HepG2 (cell line): ENCODE measurements around the gene HMGCS2. TPM values are rescaled to one million over a fixed set of nuclear protein-coding genes. Genes with fewer than 3 reads are reported as not detected.

ENCODE experiments used
- CEBPG ChIP-seq: IDR thresholded peaks from 2 replicates; pipeline ENCODE4 v1.6.1; 2016
- FOXP1 ChIP-seq, 2 experiments: fragments of 450-650 bp in 1 of 2; IDR thresholded peaks; 2 replicates each; pipeline ENCODE4 v1.6.1; 2017 to 2018; ENCODE audit warnings: antibody characterized with exemption in 1 of 2
- HNF4G ChIP-seq, 2 experiments: sonication (generic) in 1 of 2; formaldehyde crosslinking in 1 of 2; IDR thresholded peaks; 2 replicates each; pipeline versions ENCODE4 v1.4.0 to v1.6.1; 2011 to 2020; ENCODE audit warnings: borderline replicate concordance in 2 of 2, low read depth in 2 of 2, mild to moderate bottlenecking in 2 of 2, low read length in 1 of 2, missing genetic modification reagents in 1 of 2, moderate library complexity in 1 of 2
- KDM6A ChIP-seq: IDR thresholded peaks from 2 replicates; pipeline ENCODE4 v1.6.1; 2016; ENCODE audit warnings: low read depth
- MEIS1 ChIP-seq: sonication (generic); formaldehyde crosslinking; IDR thresholded peaks from 2 replicates; pipeline ENCODE4 v1.9.0; 2021; ENCODE audit warnings: mild to moderate bottlenecking, missing genetic modification reagents, moderate library complexity, borderline replicate concordance
- SOX13 ChIP-seq, 3 experiments: fragments of 450-650 bp in 1 of 3; sonication (generic) in 1 of 3; formaldehyde crosslinking in 1 of 3; IDR thresholded peaks in 2 of 3; conservative IDR thresholded peaks in 1 of 3; 2 replicates each; pipeline versions ENCODE4 v1.5.0 to v1.6.1; 2016 to 2020; ENCODE audit warnings: antibody characterized with exemption in 1 of 3, mild to moderate bottlenecking in 1 of 3, missing compliant biosample characterization in 1 of 3, missing genetic modification reagents in 1 of 3, moderate library complexity in 1 of 3
- THAP11 ChIP-seq: IDR thresholded peaks from 2 replicates; pipeline ENCODE4 v1.6.1; 2016; ENCODE audit warnings: missing biosample characterization, missing genetic modification reagents
- ZFP36 ChIP-seq: fragments of 150-350 bp; IDR thresholded peaks from 2 replicates; pipeline ENCODE4 v1.6.1; 2018; ENCODE audit warnings: borderline replicate concordance, low read length, low read depth; ENCODE audit not compliant: partially characterized antibody
- ZNF709 ChIP-seq: sonication (generic); formaldehyde crosslinking; IDR thresholded peaks from 2 replicates; pipeline ENCODE4 v1.5.0; 2020; ENCODE audit warnings: mild to moderate bottlenecking, missing genetic modification reagents
- ZNF746 ChIP-seq: sonication (generic); formaldehyde crosslinking; IDR thresholded peaks from 2 replicates; pipeline ENCODE4 v1.8.0; 2022; ENCODE audit warnings: mild to moderate bottlenecking, missing genetic modification reagents
- polyA plus RNA-seq, 8 experiments: library from polyadenylated mRNA; depleted of rRNA in 3 of 8; stranded (reverse) in 7 of 8; unstranded in 1 of 8; fragments of >200 nt; fragmentation: Illumina TruSeq in 4 of 8; extraction: Trizol in 4 of 8; gene quantifications; 2 replicates each; pipeline versions ENCODE4 v1.2.1 to v1.2.3, GENCODE V29; 2011 to 2016; ENCODE audit warnings: low read depth in 4 of 8, missing spikeins in 1 of 8, mixed read lengths in 1 of 8; ENCODE audit not compliant: insufficient read depth in 1 of 8
- total RNA-seq, 5 experiments: library from RNA; depleted of rRNA; stranded (reverse); fragments of >200 nt; fragmentation: Illumina TruSeq; extraction: Trizol; gene quantifications; 2 replicates each; pipeline ENCODE4 v1.2.3, GENCODE V29; 2016; ENCODE audit warnings: low read depth in 1 of 5
- TF ChIP-seq, protein P1 (sequence below): IDR thresholded peaks from 2 replicates; pipeline ENCODE4 v1.4.0; 2020; ENCODE audit warnings: mild to moderate bottlenecking, missing genetic modification reagents
- TF ChIP-seq, protein P2 (sequence below): sonication (generic); formaldehyde crosslinking; IDR thresholded peaks from 2 replicates; pipeline ENCODE4 v1.4.0; 2020; ENCODE audit warnings: missing genetic modification reagents
- TF ChIP-seq, protein P3 (sequence below): sonication (generic); formaldehyde crosslinking; IDR thresholded peaks from 2 replicates; pipeline ENCODE4 v1.4.0; 2020; ENCODE audit warnings: mild to moderate bottlenecking, missing genetic modification reagents, borderline replicate concordance
- TF ChIP-seq, protein P4 (sequence below): sonication (generic); formaldehyde crosslinking; IDR thresholded peaks from 2 replicates; pipeline ENCODE4 v1.4.0; 2020; ENCODE audit warnings: mild to moderate bottlenecking, low read depth, missing genetic modification reagents
- TF ChIP-seq, protein P5 (sequence below): IDR thresholded peaks from 2 replicates; pipeline ENCODE4 v1.6.1; 2016; ENCODE audit warnings: mild to moderate bottlenecking

Gene HMGCS2
- total and polyA plus RNA-seq, 2 of the 13 experiments (the other 11 are each of a cell fraction or from before 2014, with no cell fraction given) = 0.44 to 1.5 TPM

DNA sequence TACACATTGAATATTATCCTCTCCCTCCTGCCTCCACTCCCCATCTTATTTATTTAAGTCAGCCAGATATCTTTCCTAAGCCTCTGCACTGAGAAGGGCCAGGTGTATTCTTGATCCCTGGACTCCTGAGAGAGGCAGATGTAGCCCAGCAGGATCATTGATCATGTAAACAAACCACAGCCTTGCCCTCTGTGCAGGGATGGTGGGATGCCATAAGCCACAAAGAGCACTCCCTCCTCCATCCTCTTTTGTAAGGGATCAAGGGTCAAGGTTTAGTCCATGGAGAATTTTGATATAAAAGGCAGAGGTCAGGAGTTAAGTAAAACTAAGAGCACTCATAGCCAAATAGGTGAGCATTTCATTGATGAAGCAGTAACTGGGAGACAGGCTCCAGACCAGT lies 39.7 kb downstream of the HMGCS2 start (continued):
- TF ChIP-seq, protein P1, sequence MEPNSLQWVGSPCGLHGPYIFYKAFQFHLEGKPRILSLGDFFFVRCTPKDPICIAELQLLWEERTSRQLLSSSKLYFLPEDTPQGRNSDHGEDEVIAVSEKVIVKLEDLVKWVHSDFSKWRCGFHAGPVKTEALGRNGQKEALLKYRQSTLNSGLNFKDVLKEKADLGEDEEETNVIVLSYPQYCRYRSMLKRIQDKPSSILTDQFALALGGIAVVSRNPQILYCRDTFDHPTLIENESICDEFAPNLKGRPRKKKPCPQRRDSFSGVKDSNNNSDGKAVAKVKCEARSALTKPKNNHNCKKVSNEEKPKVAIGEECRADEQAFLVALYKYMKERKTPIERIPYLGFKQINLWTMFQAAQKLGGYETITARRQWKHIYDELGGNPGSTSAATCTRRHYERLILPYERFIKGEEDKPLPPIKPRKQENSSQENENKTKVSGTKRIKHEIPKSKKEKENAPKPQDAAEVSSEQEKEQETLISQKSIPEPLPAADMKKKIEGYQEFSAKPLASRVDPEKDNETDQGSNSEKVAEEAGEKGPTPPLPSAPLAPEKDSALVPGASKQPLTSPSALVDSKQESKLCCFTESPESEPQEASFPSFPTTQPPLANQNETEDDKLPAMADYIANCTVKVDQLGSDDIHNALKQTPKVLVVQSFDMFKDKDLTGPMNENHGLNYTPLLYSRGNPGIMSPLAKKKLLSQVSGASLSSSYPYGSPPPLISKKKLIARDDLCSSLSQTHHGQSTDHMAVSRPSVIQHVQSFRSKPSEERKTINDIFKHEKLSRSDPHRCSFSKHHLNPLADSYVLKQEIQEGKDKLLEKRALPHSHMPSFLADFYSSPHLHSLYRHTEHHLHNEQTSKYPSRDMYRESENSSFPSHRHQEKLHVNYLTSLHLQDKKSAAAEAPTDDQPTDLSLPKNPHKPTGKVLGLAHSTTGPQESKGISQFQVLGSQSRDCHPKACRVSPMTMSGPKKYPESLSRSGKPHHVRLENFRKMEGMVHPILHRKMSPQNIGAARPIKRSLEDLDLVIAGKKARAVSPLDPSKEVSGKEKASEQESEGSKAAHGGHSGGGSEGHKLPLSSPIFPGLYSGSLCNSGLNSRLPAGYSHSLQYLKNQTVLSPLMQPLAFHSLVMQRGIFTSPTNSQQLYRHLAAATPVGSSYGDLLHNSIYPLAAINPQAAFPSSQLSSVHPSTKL (CRISPR knock-in tag) = peak; percentile 89
- TF ChIP-seq, protein P2, sequence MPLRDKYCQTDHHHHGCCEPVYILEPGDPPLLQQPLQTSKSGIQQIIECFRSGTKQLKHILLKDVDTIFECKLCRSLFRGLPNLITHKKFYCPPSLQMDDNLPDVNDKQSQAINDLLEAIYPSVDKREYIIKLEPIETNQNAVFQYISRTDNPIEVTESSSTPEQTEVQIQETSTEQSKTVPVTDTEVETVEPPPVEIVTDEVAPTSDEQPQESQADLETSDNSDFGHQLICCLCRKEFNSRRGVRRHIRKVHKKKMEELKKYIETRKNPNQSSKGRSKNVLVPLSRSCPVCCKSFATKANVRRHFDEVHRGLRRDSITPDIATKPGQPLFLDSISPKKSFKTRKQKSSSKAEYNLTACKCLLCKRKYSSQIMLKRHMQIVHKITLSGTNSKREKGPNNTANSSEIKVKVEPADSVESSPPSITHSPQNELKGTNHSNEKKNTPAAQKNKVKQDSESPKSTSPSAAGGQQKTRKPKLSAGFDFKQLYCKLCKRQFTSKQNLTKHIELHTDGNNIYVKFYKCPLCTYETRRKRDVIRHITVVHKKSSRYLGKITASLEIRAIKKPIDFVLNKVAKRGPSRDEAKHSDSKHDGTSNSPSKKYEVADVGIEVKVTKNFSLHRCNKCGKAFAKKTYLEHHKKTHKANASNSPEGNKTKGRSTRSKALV (CRISPR knock-in tag) = no peak
- TF ChIP-seq SOX13 (IDR thresholded peaks at IDR 0.05) (no peak), SOX13 (CRISPR knock-in tag; conservative IDR thresholded peaks at IDR 0.05 in 1 of 2, IDR thresholded peaks at IDR 0.05 in 1 of 2) (peak in 1 of 2 experiments; percentile 59; a peak in 2 of 4 replicates), ZFP36 (no peak), ZNF709 (CRISPR knock-in tag) (0 out of 2 replicates have a peak, but pooled peaks have one; percentile 49), FOXP1 (IDR thresholded peaks at IDR 0.05) (no peak), FOXP1 (CRISPR knock-in tag; IDR thresholded peaks at IDR 0.05) (peak; percentile 77; the same call in 1 of the 2 replicates), CEBPG (CRISPR knock-in tag) (peak; percentile 44; the same call in 1 of the 2 replicates), THAP11 (CRISPR knock-in tag) (0 out of 2 replicates have a peak, but pooled peaks have one; percentile 26), MEIS1 (peak; percentile 49; the same call in 1 of the 2 replicates), KDM6A (peak; percentile 52; the same call in 1 of the 2 replicates), HNF4G (IDR thresholded peaks at IDR 0.05; ENCODE audit: borderline replicate concordance, low read depth, low read length) (peak; percentile 83), HNF4G (CRISPR knock-in tag; IDR thresholded peaks at IDR 0.05; ENCODE audit: borderline replicate concordance, low read depth) (peak; percentile 89), ZNF746 (CRISPR knock-in tag) (peak; percentile 63; the same call in 1 of the 2 replicates)
- TF ChIP-seq, protein P3, sequence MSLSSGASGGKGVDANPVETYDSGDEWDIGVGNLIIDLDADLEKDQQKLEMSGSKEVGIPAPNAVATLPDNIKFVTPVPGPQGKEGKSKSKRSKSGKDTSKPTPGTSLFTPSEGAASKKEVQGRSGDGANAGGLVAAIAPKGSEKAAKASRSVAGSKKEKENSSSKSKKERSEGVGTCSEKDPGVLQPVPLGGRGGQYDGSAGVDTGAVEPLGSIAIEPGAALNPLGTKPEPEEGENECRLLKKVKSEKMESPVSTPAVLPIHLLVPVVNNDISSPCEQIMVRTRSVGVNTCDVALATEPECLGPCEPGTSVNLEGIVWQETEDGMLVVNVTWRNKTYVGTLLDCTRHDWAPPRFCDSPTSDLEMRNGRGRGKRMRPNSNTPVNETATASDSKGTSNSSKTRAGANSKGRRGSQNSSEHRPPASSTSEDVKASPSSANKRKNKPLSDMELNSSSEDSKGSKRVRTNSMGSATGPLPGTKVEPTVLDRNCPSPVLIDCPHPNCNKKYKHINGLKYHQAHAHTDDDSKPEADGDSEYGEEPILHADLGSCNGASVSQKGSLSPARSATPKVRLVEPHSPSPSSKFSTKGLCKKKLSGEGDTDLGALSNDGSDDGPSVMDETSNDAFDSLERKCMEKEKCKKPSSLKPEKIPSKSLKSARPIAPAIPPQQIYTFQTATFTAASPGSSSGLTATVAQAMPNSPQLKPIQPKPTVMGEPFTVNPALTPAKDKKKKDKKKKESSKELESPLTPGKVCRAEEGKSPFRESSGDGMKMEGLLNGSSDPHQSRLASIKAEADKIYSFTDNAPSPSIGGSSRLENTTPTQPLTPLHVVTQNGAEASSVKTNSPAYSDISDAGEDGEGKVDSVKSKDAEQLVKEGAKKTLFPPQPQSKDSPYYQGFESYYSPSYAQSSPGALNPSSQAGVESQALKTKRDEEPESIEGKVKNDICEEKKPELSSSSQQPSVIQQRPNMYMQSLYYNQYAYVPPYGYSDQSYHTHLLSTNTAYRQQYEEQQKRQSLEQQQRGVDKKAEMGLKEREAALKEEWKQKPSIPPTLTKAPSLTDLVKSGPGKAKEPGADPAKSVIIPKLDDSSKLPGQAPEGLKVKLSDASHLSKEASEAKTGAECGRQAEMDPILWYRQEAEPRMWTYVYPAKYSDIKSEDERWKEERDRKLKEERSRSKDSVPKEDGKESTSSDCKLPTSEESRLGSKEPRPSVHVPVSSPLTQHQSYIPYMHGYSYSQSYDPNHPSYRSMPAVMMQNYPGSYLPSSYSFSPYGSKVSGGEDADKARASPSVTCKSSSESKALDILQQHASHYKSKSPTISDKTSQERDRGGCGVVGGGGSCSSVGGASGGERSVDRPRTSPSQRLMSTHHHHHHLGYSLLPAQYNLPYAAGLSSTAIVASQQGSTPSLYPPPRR (CRISPR knock-in tag) = peak; percentile 42; the same call in 1 of the 2 replicates
- TF ChIP-seq, protein P4, sequence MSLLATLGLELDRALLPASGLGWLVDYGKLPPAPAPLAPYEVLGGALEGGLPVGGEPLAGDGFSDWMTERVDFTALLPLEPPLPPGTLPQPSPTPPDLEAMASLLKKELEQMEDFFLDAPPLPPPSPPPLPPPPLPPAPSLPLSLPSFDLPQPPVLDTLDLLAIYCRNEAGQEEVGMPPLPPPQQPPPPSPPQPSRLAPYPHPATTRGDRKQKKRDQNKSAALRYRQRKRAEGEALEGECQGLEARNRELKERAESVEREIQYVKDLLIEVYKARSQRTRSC (CRISPR knock-in tag) = no peak
- TF ChIP-seq, protein P5, sequence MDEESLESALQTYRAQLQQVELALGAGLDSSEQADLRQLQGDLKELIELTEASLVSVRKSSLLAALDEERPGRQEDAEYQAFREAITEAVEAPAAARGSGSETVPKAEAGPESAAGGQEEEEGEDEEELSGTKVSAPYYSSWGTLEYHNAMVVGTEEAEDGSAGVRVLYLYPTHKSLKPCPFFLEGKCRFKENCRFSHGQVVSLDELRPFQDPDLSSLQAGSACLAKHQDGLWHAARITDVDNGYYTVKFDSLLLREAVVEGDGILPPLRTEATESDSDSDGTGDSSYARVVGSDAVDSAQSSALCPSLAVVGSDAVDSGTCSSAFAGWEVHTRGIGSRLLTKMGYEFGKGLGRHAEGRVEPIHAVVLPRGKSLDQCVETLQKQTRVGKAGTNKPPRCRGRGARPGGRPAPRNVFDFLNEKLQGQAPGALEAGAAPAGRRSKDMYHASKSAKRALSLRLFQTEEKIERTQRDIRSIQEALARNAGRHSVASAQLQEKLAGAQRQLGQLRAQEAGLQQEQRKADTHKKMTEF (CRISPR knock-in tag) = peak; percentile 60; the same call in 1 of the 2 replicates
